Measurements from ENCODE around the gene SRD5A1.

SRD5A1 gene, protein sequence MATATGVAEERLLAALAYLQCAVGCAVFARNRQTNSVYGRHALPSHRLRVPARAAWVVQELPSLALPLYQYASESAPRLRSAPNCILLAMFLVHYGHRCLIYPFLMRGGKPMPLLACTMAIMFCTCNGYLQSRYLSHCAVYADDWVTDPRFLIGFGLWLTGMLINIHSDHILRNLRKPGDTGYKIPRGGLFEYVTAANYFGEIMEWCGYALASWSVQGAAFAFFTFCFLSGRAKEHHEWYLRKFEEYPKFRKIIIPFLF

DNA sequence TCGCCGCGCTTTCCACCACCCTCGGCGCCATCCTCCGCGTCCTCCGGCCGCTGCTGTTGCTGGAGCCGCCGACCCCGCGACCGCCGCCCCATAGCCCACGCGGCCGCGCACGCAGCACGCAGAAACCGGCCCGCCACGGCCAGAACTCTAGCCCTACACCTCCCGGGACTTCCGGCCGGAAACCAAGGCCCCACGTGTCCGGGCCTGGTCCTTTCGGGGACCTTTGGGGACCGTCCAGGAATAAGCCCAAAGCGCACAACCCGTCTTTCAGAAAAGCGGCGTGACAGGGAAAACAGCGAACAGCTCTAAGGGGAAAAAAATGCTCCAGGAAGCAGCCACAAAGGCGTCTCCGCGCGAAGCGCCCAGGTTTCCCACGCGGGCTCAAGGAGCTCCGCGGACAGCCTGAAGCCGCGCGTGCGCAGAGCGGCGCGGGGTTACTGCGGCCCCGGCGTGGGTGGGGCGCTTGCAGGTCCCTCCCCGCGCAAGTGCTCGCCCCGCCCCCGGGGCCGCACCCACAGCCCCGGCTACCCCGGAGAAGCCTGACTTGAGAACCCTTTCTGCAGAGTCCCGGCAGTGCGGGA, at the start of gene SRD5A1, which contains the start of gene NSUN2:
Gene SRD5A1, plus strand, starts transcription at position 553 of the 581 bp plus-strand sequence. CDS start 137 bp downstream, outside the sequence.
Gene NSUN2, minus strand, starts transcription at position 157 of the 581 bp plus-strand sequence. Its CDS starts 65 bp downstream, at position 92.
- TF ChIP-seq POLR2A (IDR thresholded peaks at IDR 0.05; ENCODE audit: extremely low read depth, insufficient read length) (peak; percentile 83), MYC (IDR thresholded peaks at IDR 0.05; ENCODE audit: low read depth, low read length) (peak; percentile 100)
- TF ChIP-seq, protein P1, sequence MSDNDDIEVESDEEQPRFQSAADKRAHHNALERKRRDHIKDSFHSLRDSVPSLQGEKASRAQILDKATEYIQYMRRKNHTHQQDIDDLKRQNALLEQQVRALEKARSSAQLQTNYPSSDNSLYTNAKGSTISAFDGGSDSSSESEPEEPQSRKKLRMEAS (IDR thresholded peaks at IDR 0.05; ENCODE audit: low read depth, low read length), result peak; percentile 99
- TF ChIP-seq, protein P2, sequence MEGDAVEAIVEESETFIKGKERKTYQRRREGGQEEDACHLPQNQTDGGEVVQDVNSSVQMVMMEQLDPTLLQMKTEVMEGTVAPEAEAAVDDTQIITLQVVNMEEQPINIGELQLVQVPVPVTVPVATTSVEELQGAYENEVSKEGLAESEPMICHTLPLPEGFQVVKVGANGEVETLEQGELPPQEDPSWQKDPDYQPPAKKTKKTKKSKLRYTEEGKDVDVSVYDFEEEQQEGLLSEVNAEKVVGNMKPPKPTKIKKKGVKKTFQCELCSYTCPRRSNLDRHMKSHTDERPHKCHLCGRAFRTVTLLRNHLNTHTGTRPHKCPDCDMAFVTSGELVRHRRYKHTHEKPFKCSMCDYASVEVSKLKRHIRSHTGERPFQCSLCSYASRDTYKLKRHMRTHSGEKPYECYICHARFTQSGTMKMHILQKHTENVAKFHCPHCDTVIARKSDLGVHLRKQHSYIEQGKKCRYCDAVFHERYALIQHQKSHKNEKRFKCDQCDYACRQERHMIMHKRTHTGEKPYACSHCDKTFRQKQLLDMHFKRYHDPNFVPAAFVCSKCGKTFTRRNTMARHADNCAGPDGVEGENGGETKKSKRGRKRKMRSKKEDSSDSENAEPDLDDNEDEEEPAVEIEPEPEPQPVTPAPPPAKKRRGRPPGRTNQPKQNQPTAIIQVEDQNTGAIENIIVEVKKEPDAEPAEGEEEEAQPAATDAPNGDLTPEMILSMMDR (IDR thresholded peaks at IDR 0.05; ENCODE audit: low read depth, low read length), result no peak
- peak; percentile 95 for DNase-seq (ENCODE audit: low read depth)
- peak within 1 kb of the TSS; percentile 88 for H3K4me3 ChIP-seq (ENCODE audit: low read depth, low read length)

DNA sequence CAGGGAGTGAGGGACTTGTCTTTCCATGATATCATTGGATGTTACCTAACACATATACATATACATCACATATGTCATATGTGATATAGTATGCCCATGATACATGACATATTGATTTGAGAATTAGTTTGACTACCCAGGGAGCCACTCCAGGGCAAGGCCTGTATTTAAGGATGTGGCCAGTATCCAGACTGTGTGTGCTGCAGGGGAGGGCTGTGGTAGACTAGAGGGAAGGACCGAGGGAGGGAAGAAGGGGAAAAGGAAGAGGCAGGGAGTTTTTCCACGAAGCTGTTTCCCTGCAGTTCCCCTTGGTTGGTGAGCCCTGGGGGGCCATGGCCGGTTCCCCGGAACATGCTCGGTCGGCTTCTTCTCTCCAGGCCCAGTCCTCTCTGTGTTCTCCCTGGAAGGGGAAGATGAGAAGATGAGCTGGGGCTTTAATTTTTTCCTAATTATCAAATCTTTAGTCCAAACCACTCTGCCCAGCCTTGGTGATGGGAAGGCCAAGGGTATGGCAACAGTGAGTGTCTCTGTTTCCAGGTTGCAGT, 49.1 kb upstream of the SRD5A1 start:
- H3K4me3 ChIP-seq (ENCODE audit: low read depth, low read length), result no peak overlapping the region
- TF ChIP-seq, protein P2 (IDR thresholded peaks at IDR 0.05; ENCODE audit: low read depth, low read length), result no peak
- no peak for TF ChIP-seq MYC (IDR thresholded peaks at IDR 0.05; ENCODE audit: low read depth, low read length)
- TF ChIP-seq, protein P1 (IDR thresholded peaks at IDR 0.05; ENCODE audit: low read depth, low read length), result no peak
- TF ChIP-seq POLR2A (IDR thresholded peaks at IDR 0.05; ENCODE audit: extremely low read depth, insufficient read length), result no peak
- no peak for DNase-seq (ENCODE audit: low read depth)

DNA sequence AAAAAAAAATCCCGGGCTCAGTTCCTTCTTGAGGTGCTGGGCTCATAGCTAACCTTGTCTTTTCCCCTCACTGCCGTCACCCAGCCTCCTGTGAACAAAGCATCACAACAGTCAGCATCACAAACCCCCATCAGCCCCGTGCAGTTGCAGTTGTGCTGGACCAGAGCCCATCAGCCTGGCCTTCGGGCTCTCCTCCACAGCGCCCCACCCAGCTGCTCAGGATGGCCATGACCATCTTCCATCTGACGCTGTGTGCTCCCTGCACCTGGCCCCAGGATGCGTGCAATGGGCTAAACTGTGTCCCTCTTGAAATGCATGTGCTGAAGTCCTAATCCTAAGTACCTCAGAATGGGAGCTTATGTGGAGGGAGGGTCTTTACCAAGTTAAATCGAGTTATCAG, 48.5 kb upstream of the SRD5A1 start:
- H3K4me3 ChIP-seq (ENCODE audit: low read depth, low read length), result no peak overlapping the region
- no peak for DNase-seq (ENCODE audit: low read depth)
- TF ChIP-seq POLR2A (IDR thresholded peaks at IDR 0.05; ENCODE audit: extremely low read depth, insufficient read length) (no peak), MYC (IDR thresholded peaks at IDR 0.05; ENCODE audit: low read depth, low read length) (no peak)
- TF ChIP-seq, protein P1 (IDR thresholded peaks at IDR 0.05; ENCODE audit: low read depth, low read length), result no peak
- TF ChIP-seq, protein P2 (IDR thresholded peaks at IDR 0.05; ENCODE audit: low read depth, low read length), result no peak

DNA sequence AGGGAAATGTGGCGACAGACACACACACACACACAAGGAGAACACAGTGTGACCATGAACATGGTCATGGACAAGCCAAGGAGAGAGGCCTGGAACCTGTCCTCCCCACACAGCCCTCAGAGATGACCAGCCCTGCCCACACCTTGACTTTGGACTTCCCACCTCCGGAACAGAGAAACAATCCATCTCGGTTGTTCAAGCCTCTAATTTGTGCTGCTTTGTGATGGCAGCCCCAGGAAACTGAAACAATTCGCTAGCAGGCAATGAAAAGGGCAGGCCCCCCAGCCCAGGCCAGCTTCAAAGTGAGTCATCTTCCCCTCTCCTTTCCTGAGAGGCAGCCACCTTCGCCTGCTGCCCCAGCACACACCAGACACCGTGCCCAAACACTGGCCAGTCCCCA, 48.1 kb upstream of the SRD5A1 start:
- no peak overlapping the region for H3K4me3 ChIP-seq (ENCODE audit: low read depth, low read length)
- no peak for TF ChIP-seq MYC (IDR thresholded peaks at IDR 0.05; ENCODE audit: low read depth, low read length)
- TF ChIP-seq, protein P1 (IDR thresholded peaks at IDR 0.05; ENCODE audit: low read depth, low read length), result no peak
- TF ChIP-seq, protein P2 (IDR thresholded peaks at IDR 0.05; ENCODE audit: low read depth, low read length), result no peak
- TF ChIP-seq POLR2A (IDR thresholded peaks at IDR 0.05; ENCODE audit: extremely low read depth, insufficient read length), result no peak
- DNase-seq (ENCODE audit: low read depth), result no peak

DNA sequence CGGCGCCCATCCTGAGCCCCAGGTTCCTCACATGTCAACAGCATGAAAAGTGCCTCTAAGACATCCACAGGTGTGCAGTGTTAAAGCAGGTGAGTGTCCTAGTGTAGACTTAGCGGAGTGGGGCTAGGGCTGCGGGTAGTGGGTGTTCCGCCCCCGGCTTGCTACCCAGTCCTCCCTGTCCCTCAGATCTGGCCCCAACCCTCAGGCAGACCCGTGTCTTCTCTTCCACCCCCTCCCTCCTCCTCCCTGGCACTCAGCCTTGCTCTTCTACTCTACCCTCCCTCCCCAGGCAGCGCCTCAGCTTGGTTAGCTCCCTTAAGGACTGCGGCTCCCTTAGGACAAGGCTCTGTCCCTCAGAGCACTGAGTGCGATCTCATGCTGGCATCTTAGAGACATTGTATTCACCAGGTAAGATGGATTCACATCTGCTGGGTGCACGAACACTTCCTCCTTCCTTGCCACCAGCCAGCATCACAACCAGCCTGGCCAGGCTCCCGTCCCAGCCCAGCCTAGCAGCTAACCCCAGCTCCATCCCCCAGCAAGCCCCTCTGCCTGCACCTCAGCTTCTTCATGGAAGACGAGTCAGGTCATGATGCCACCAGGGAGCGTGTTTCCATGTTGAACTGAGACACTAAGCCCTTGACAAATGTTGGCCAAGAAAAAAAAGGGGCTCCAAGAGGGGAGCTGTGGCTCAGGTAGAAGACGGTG, 47.1 kb upstream of the SRD5A1 start:
- no peak for TF ChIP-seq POLR2A (IDR thresholded peaks at IDR 0.05; ENCODE audit: extremely low read depth, insufficient read length)
- TF ChIP-seq MYC (IDR thresholded peaks at IDR 0.05; ENCODE audit: low read depth, low read length), result no peak
- TF ChIP-seq, protein P1 (IDR thresholded peaks at IDR 0.05; ENCODE audit: low read depth, low read length), result no peak
- TF ChIP-seq, protein P2 (IDR thresholded peaks at IDR 0.05; ENCODE audit: low read depth, low read length), result no peak
- H3K4me3 ChIP-seq (ENCODE audit: low read depth, low read length), result no peak overlapping the region
- no peak for DNase-seq (ENCODE audit: low read depth)
